ENCODE data around the gene AGO4.
"Not testable (repeated sequence)": the region's sequence is repeated elsewhere in the genome, so short reads cannot be mapped to it uniquely, and the experiment has no call there.

AGO4 gene

GRCh38 chr1:35887508-35887907, 79.7 kb downstream of the AGO4 start:
- no peak for DNase-seq (ENCODE audit: low read depth)
- TF ChIP-seq CTCF (IDR thresholded peaks at IDR 0.05; ENCODE audit: control insufficient read depth, extremely low read depth, insufficient read depth) = no peak

DNA sequence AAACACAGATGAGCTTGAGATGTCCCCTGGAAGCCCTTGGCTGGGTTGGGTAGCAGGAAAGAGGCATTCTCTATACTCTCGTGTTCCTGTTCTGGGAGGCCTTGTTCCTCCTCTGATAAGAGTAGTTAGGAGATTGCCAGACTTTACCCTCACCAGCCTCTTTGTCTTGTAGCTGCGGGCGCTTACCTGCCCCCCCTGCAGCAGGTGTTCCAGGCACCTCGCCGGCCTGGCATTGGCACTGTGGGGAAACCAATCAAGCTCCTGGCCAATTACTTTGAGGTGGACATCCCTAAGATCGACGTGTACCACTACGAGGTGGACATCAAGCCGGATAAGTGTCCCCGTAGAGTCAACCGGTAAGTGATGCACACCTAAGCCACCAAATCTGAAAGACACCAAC, 80.4 kb downstream of the AGO4 start:
- DNase-seq (ENCODE audit: low read depth) = no peak
- no peak for TF ChIP-seq CTCF (IDR thresholded peaks at IDR 0.05; ENCODE audit: control insufficient read depth, extremely low read depth, insufficient read depth)
- no peak overlapping the region for H3K4me3 ChIP-seq (ENCODE audit: low read depth, low read length)

More at GRCh38 chr1:35887508-35887907, 79.7 kb downstream of the AGO4 start:
- H3K4me3 ChIP-seq (ENCODE audit: low read depth, low read length) = no peak overlapping the region

DNA sequence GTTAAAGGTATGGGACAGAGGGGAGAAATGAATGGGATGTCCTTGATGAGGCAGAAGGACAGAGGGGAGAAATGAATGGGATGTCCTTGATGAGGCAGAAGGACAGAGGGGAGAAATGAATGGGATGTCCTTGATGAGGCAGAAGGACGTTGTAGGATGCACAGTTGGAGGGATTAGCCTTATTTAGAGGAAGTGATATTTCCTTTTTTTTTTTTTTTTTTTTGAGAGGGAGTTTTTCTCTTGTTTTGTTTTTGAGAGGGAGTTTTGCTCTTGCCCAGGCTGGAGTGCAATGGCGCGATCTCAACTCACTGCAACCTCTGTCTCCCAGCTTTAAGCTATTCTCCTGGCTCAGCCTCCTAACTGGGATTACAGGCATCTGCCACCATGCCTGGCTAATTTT, 81.2 kb downstream of the AGO4 start:
- DNase-seq (ENCODE audit: low read depth); H3K4me3 ChIP-seq (ENCODE audit: low read depth, low read length): not testable (repeated sequence)

GRCh38 chr1:35893051-35893879, 85.4 kb downstream of the AGO4 start:
- no peak overlapping the region for H3K4me3 ChIP-seq (ENCODE audit: low read depth, low read length)
- no peak for DNase-seq (ENCODE audit: low read depth)
- TF ChIP-seq CTCF (IDR thresholded peaks at IDR 0.05; ENCODE audit: control insufficient read depth, extremely low read depth, insufficient read depth) = no peak

DNA sequence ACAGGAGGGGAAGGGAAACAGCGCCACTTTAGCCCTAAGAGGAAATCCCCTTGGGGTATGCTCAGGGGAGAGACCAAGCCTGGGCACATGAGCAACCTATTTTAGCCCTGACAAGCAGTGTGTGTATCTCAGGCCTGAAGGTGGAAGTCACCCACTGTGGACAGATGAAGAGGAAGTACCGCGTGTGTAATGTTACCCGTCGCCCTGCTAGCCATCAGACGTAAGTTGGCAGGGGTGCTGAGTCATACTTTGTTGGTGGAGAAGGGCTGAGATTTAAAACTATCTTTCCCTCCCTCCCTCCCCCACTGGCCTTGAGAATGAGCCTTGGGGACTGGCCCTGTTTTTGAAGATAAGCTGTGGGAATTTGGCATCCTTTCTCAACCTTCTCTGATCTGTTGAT, 86.4 kb downstream of the AGO4 start:
- no peak for DNase-seq (ENCODE audit: low read depth)
- no peak for TF ChIP-seq CTCF (IDR thresholded peaks at IDR 0.05; ENCODE audit: control insufficient read depth, extremely low read depth, insufficient read depth)
- no peak overlapping the region for H3K4me3 ChIP-seq (ENCODE audit: low read depth, low read length)

GRCh38 chr1:35894656-35895055, 86.8 kb downstream of the AGO4 start:
- TF ChIP-seq CTCF (IDR thresholded peaks at IDR 0.05; ENCODE audit: control insufficient read depth, extremely low read depth, insufficient read depth) = no peak
- no peak overlapping the region for H3K4me3 ChIP-seq (ENCODE audit: low read depth, low read length)
- no peak for DNase-seq (ENCODE audit: low read depth)

DNA sequence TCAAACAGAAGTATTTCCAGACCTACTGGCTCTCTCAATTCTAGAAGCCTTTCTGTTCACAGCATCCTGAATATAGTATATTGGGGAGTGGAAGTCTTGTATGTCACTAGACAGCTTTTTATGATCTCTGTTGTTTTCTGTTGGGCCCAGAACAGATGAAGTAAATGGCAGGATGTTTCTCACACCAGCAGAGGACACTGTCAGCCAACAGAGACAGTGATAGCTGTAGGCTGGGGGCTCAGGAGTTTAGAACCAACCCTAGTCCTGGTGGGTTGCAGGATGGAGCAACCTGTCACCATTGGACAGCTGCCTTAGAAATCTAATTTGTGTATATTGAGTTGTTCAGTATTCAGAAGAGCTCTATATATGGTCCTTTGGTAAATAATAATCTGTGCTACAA, 92.1 kb downstream of the AGO4 start:
- TF ChIP-seq CTCF (IDR thresholded peaks at IDR 0.05; ENCODE audit: control insufficient read depth, extremely low read depth, insufficient read depth) = no peak
- H3K4me3 ChIP-seq (ENCODE audit: low read depth, low read length) = no peak overlapping the region

More for the DNA sequence above, 92.1 kb downstream of the AGO4 start:
- no peak for DNase-seq (ENCODE audit: low read depth)

Data from LNCaP clone FGC (cell line).